ENCODE measurements around the gene ROR1. TPM values are rescaled to one million over a fixed set of nuclear protein-coding genes. Genes with fewer than 3 reads are reported as not detected.

The ROR1 gene
- total and polyA plus RNA-seq, 2 donors (not counting 3 experiments of a cell fraction or from before 2014, with no cell fraction given): 2.6 to 3.5 TPM

- H3K9ac ChIP-seq (replicated peaks; ENCODE audit: extremely low read depth, insufficient read depth, low read length): no peak overlapping the region
- no peaks in the 10 kb centered on the region for H4K20me1 ChIP-seq (replicated peaks; ENCODE audit: control insufficient read depth, extremely low read depth, insufficient read depth, low read length)
- dilution Hi-C loops (cut with MboI; ENCODE audit: extremely low pct_ligation_motif_present, low sequenced_read_pairs) (no loop called here), intact Hi-C loops (cut with micrococcal nuclease) (no loop called here)
- POLR2A ChIA-PET: no interaction called here
- H3K4me3 ChIP-seq (replicated peaks in 1 of 3; ENCODE audit: insufficient read depth in 1 of 3, low read depth in 1 of 3, low read length in 3 of 3): no peak overlapping the region
- H3K36me3 ChIP-seq (ENCODE audit: control insufficient read depth in 2 of 2, extremely low read depth in 1 of 2, insufficient read depth in 2 of 2, low read length in 2 of 2): no peaks in the 10 kb centered on the region
- H3K27ac ChIP-seq (ENCODE audit: insufficient read depth, low read depth, low read length): no peak overlapping the region
- FAIRE-seq: no peak
- H3K27me3 ChIP-seq (ENCODE audit: control insufficient read depth in 2 of 2, insufficient read depth in 2 of 2, low read length in 2 of 2): no peaks in the 10 kb centered on the region
- no peaks in the 10 kb centered on the region for H3K9me1 ChIP-seq (replicated peaks; ENCODE audit: control insufficient read depth, extremely low read depth, insufficient read depth, low read length)
- H2AFZ ChIP-seq (ENCODE audit: low read depth, low read length): no peak overlapping the region
- peaks cover 25% of the 10 kb centered on the region for H3K4me1 ChIP-seq (ENCODE audit: control insufficient read depth, extremely low read depth, insufficient read depth, low read length)
- H3K4me2 ChIP-seq (ENCODE audit: insufficient read depth, low read length): no peak overlapping the region
- no peak for DNase-seq (ENCODE audit: low read depth, low spot score)
- CTCF ChIA-PET: no interaction called here
- no peak for TF ChIP-seq MAX (IDR thresholded peaks at IDR 0.05; ENCODE audit: insufficient read depth, insufficient read length)
- no peak for TF ChIP-seq CTCF (IDR thresholded peaks at IDR 0.05; ENCODE audit: extremely low read depth in 1 of 2, insufficient read depth in 1 of 2, low read depth in 1 of 2, low read length in 2 of 2)
- no peak for TF ChIP-seq MYC (IDR thresholded peaks at IDR 0.05; ENCODE audit: low read depth, low read length)
- no peak for TF ChIP-seq EZH2 (IDR thresholded peaks at IDR 0.05; ENCODE audit: borderline replicate concordance, low read depth, low read length, severe bottlenecking)
- TF ChIP-seq FOS (IDR thresholded peaks at IDR 0.05; ENCODE audit: borderline replicate concordance, insufficient read depth, low read length): no peak
- TF ChIP-seq POLR2AphosphoS5 (IDR thresholded peaks at IDR 0.05; ENCODE audit: insufficient read depth, low read depth, low read length): no peak
- no peak for TF ChIP-seq GATA2 (IDR thresholded peaks at IDR 0.05; ENCODE audit: insufficient read depth, insufficient read length, low read depth, low read length)
- TF ChIP-seq POLR2A (IDR thresholded peaks at IDR 0.05; ENCODE audit: low read depth, low read length): no peak
- TF ChIP-seq JUN (IDR thresholded peaks at IDR 0.05; ENCODE audit: borderline replicate concordance, insufficient read depth, insufficient read length, low read depth): no peak
- BruUV-seq (replicated peaks): no TSS peak
- no peaks in the 10 kb centered on the region for H3K79me2 ChIP-seq (ENCODE audit: control insufficient read depth, insufficient read depth, low read length)
- no peaks in the 10 kb centered on the region for H3K9me3 ChIP-seq (replicated peaks; ENCODE audit: control insufficient read depth, insufficient read depth, low read length)
Observed at GRCh38 chr1:63743781-63744180, 30.0 kb upstream of the ROR1 start.

All from endothelial cell of umbilical vein (primary cell).